Neural progenitor cell (in vitro differentiated cells): ENCODE data around the gene TDP2. TPM values are rescaled to one million over a fixed set of nuclear protein-coding genes. Genes with fewer than 3 reads are reported as not detected.
"Not testable (repeated sequence)": the region's sequence is repeated elsewhere in the genome, so short reads cannot be mapped to it uniquely, and the experiment has no call there.

Experiments
- DNase-seq: peaks from one replicate; pipeline ENCODE4 v3.0.0-alpha.2; 2016; ENCODE audit warnings: low spot score
- H2AFZ ChIP-seq: fragments of 200-600 bp; sonication (generic); replicated peaks from 2 replicates; pipeline ENCODE4 v1.6.1; 2016; ENCODE audit warnings: antibody characterized with exemption
- H3F3A ChIP-seq: fragments of 200-600 bp; sonication (generic); 2 replicates; pipeline ENCODE4 v1.6.1; 2016; ENCODE audit warnings: antibody characterized with exemption, low read depth
- H3K27ac ChIP-seq: fragments of 200-600 bp; sonication (generic); 2 replicates; pipeline ENCODE4 v1.5.1; 2016; ENCODE audit warnings: mild to moderate bottlenecking
- H3K27me3 ChIP-seq: fragments of 200-600 bp; sonication (generic); 2 replicates; pipeline ENCODE4 v1.6.1; 2016; ENCODE audit warnings: mild to moderate bottlenecking, moderate library complexity
- H3K36me3 ChIP-seq: fragments of 200-600 bp; sonication (generic); 2 replicates; pipeline ENCODE4 v1.5.1; 2016
- H3K4me1 ChIP-seq: fragments of 200-600 bp; sonication (generic); 2 replicates; pipeline ENCODE4 v1.6.1; 2016; ENCODE audit warnings: mixed run types
- H3K4me2 ChIP-seq: fragments of 200-600 bp; sonication (generic); 2 replicates; pipeline ENCODE4 v1.6.1; 2016
- H3K4me3 ChIP-seq: fragments of 200-600 bp; sonication (generic); 2 replicates; pipeline ENCODE4 v1.5.1; 2016
- H3K79me2 ChIP-seq: fragments of 200-600 bp; sonication (generic); 2 replicates; pipeline ENCODE4 v1.6.1; 2016; ENCODE audit warnings: low read depth
- H3K9ac ChIP-seq: fragments of 200-600 bp; sonication (generic); 2 replicates; pipeline ENCODE4 v1.6.1; 2016
- H3K9me3 ChIP-seq: fragments of 200-600 bp; sonication (generic); 2 replicates; pipeline ENCODE4 v1.5.1; 2016; ENCODE audit warnings: low read depth
- H4K20me1 ChIP-seq: fragments of 200-600 bp; sonication (generic); 2 replicates; pipeline ENCODE4 v1.6.1; 2016; ENCODE audit warnings: low read depth
- H3K27ac Mint-ChIP-seq: 3 replicates; pipeline ENCODE4 v1.8.0; 2021; ENCODE audit warnings: mixed read lengths
- H3K27me3 Mint-ChIP-seq: 2 replicates; pipeline ENCODE4 v1.8.0; 2022; ENCODE audit warnings: low read depth, mild to moderate bottlenecking, inconsistent platforms, moderate library complexity, mixed read lengths; ENCODE audit not compliant: insufficient read depth
- H3K36me3 Mint-ChIP-seq: 3 replicates; pipeline ENCODE4 v1.8.0; 2021; ENCODE audit warnings: mixed read lengths
- H3K4me1 Mint-ChIP-seq: 3 replicates; pipeline ENCODE4 v1.8.0; 2021; ENCODE audit warnings: mixed read lengths
- H3K4me3 Mint-ChIP-seq: 3 replicates; pipeline ENCODE4 v1.8.0; 2021; ENCODE audit warnings: mild to moderate bottlenecking, moderate library complexity, mixed read lengths
- H3K9me3 Mint-ChIP-seq: 3 replicates; pipeline ENCODE4 v1.8.0; 2020; ENCODE audit warnings: mixed read lengths
- CTCF ChIP-seq: fragments of 200-600 bp; sonication (generic); IDR thresholded peaks from 2 replicates; pipeline ENCODE4 v1.5.1; 2017; ENCODE audit warnings: antibody characterized with exemption, mild to moderate bottlenecking
- EZH2 ChIP-seq: fragments of 200-600 bp; sonication (generic); IDR thresholded peaks from 2 replicates; pipeline ENCODE4 v1.6.1; 2017; ENCODE audit warnings: antibody characterized with exemption, mild to moderate bottlenecking, moderate library complexity
- EZH2phosphoT487 ChIP-seq: fragments of 200-600 bp; sonication (generic); IDR thresholded peaks from 2 replicates; pipeline ENCODE4 v1.6.1; 2017; ENCODE audit warnings: antibody characterized with exemption
- total RNA-seq: library from RNA; depleted of rRNA; stranded (reverse); fragments of >200 nt; gene quantifications from 2 replicates; pipeline ENCODE4 v1.2.3, GENCODE V29; 2015; ENCODE audit warnings: low replicate concordance

The TDP2 gene
- total RNA-seq, 1 donor from 2014 or later = 49.9 TPM

- Histone ChIP-seq H3K4me1 (peaks cover 2% of the 10 kb centered on the region), H3K4me2 (no peak overlapping the region), H3K27me3 (peaks cover 23% of the 10 kb centered on the region), H3K9ac (no peak overlapping the region), H3K9me3 (no peaks in the 10 kb centered on the region), H4K20me1 (peaks cover 2% of the 10 kb centered on the region), H3K27ac (no peak overlapping the region), H3F3A (peaks cover 29% of the 10 kb centered on the region), H3K4me3 (no peak overlapping the region), H3K79me2 (no peaks in the 10 kb centered on the region), H3K36me3 (no peaks in the 10 kb centered on the region), H2AFZ (no peak overlapping the region)
- H3K4me1 Mint-ChIP-seq = peaks cover 11% of the 10 kb centered on the region
- no peak overlapping the region for H3K4me3 Mint-ChIP-seq
- H3K36me3 Mint-ChIP-seq = no peaks in the 10 kb centered on the region
- H3K27me3 Mint-ChIP-seq = peaks cover 11% of the 10 kb centered on the region
- no peak overlapping the region for H3K27ac Mint-ChIP-seq
- DNase-seq = no peak
- peaks cover 7% of the 10 kb centered on the region for H3K9me3 Mint-ChIP-seq
- TF ChIP-seq EZH2 = no peak
- TF ChIP-seq EZH2phosphoT487 = no peak
- TF ChIP-seq CTCF = no peak
Measured at GRCh38 chr6:24644377-24644776, 22.3 kb downstream of the TDP2 start.

- H3K4me3 ChIP-seq = no peak overlapping the region
- Mint-ChIP-seq H3K36me3 (no peaks in the 10 kb centered on the region), H3K9me3 (peaks cover 11% of the 10 kb centered on the region), H3K4me1 (peaks cover 11% of the 10 kb centered on the region), H3K4me3 (no peak overlapping the region), H3K27ac (no peak overlapping the region), H3K27me3 (peaks cover 11% of the 10 kb centered on the region)
- no peak overlapping the region for H3K4me2 ChIP-seq
- no peak for DNase-seq
- no peak overlapping the region for H2AFZ ChIP-seq
- H3K4me1 ChIP-seq = peaks cover 2% of the 10 kb centered on the region
- H4K20me1 ChIP-seq = peaks cover 2% of the 10 kb centered on the region
- no peak overlapping the region for H3K9ac ChIP-seq
- H3K79me2 ChIP-seq = no peaks in the 10 kb centered on the region
- peaks cover 23% of the 10 kb centered on the region for H3K27me3 ChIP-seq
- H3K27ac ChIP-seq = no peak overlapping the region
- TF ChIP-seq CTCF = no peak
- no peak for TF ChIP-seq EZH2
- no peak for TF ChIP-seq EZH2phosphoT487
- no peaks in the 10 kb centered on the region for H3K9me3 ChIP-seq
- H3F3A ChIP-seq = peaks cover 29% of the 10 kb centered on the region
- H3K36me3 ChIP-seq = no peaks in the 10 kb centered on the region
Measured at GRCh38 chr6:24643920-24644319, 22.8 kb downstream of the TDP2 start.

GRCh38 chr6:24642061-24642460 is 24.6 kb downstream of the TDP2 start:
- H3K79me2 ChIP-seq = no peaks in the 10 kb centered on the region
- H2AFZ ChIP-seq = no peak overlapping the region
- no peak overlapping the region for H3K27ac ChIP-seq
- Mint-ChIP-seq H3K27me3 (peaks cover 11% of the 10 kb centered on the region), H3K36me3 (no peaks in the 10 kb centered on the region), H3K9me3 (peaks cover 21% of the 10 kb centered on the region), H3K4me1 (peaks cover 11% of the 10 kb centered on the region), H3K27ac (no peak overlapping the region), H3K4me3 (no peak overlapping the region)
- TF ChIP-seq EZH2phosphoT487 (no peak), EZH2 (no peak), CTCF (no peak)
- DNase-seq = no peak
- peaks cover 2% of the 10 kb centered on the region for H3K4me1 ChIP-seq
- peaks cover 23% of the 10 kb centered on the region for H3K27me3 ChIP-seq
- no peaks in the 10 kb centered on the region for H3K9me3 ChIP-seq
- H3F3A ChIP-seq = peaks cover 17% of the 10 kb centered on the region
- H3K4me2 ChIP-seq = no peak overlapping the region
- H3K36me3 ChIP-seq = no peaks in the 10 kb centered on the region
- no peak overlapping the region for H3K4me3 ChIP-seq
- no peaks in the 10 kb centered on the region for H4K20me1 ChIP-seq
- H3K9ac ChIP-seq = no peak overlapping the region

- not testable (repeated sequence) for H3F3A ChIP-seq, DNase-seq, H3K9me3 ChIP-seq, H3K27ac Mint-ChIP-seq, H3K4me1 ChIP-seq, H3K79me2 ChIP-seq, H3K4me2 ChIP-seq, H3K4me3 Mint-ChIP-seq, H3K4me3 ChIP-seq, H3K9ac ChIP-seq, H3K36me3 Mint-ChIP-seq, H3K4me1 Mint-ChIP-seq, H3K36me3 ChIP-seq, H3K27ac ChIP-seq, H2AFZ ChIP-seq, H4K20me1 ChIP-seq
- Mint-ChIP-seq H3K9me3 (peaks cover 21% of the 10 kb centered on the region), H3K27me3 (peaks cover 11% of the 10 kb centered on the region)
- peaks cover 23% of the 10 kb centered on the region for H3K27me3 ChIP-seq
Measured at GRCh38 chr6:24640631-24641030, 26.1 kb downstream of the TDP2 start.
